Spleen (tissue), 11 donors: ENCODE results near the gene MMP15. TPM values are rescaled to one million over a fixed set of nuclear protein-coding genes. Genes with fewer than 3 reads are reported as not detected.
A peak's percentile ranks its signal among the peaks of the same experiment; 100 is the strongest.

Experiments used
- DNase-seq: peaks from one replicate; pipeline ENCODE4 v3.0.0-alpha.2; 2020
- H3K27ac ChIP-seq, 8 donors: fragments of 200-600 bp; sonication (generic) in 7 of 8; 1 replicate in 4 of 8; 2 replicates in 4 of 8; pipeline versions ENCODE4 v1.5.0 to v1.8.0; 2016 to 2021; ENCODE audit warnings: inconsistent platforms in 4 of 8, mild to moderate bottlenecking in 4 of 8, moderate library complexity in 1 of 8
- H3K27me3 ChIP-seq, 7 donors: fragments of 200-600 bp; sonication (generic) in 6 of 7; replicated peaks in 1 of 7; 1 replicate in 4 of 7; 2 replicates in 3 of 7; pipeline versions ENCODE4 v1.5.0 to v1.8.0; 2016 to 2021; ENCODE audit warnings: inconsistent platforms in 3 of 7, mild to moderate bottlenecking in 1 of 7
- H3K36me3 ChIP-seq, 6 donors: fragments of 200-600 bp; sonication (generic) in 5 of 6; 1 replicate in 4 of 6; 2 replicates in 2 of 6; pipeline versions ENCODE4 v1.5.0 to v1.8.0; 2016 to 2021; ENCODE audit warnings: inconsistent platforms in 2 of 6
- H3K4me1 ChIP-seq, 6 donors: fragments of 200-600 bp; sonication (generic) in 5 of 6; 1 replicate in 3 of 6; 2 replicates in 3 of 6; pipeline versions ENCODE4 v1.5.0 to v1.8.0; 2016 to 2021; ENCODE audit warnings: inconsistent platforms in 3 of 6
- H3K4me3 ChIP-seq, 8 donors: fragments of 200-600 bp; sonication (generic) in 7 of 8; 1 replicate in 4 of 8; 2 replicates in 4 of 8; pipeline versions ENCODE4 v1.5.0 to v1.8.0; 2016 to 2021; ENCODE audit warnings: inconsistent platforms in 4 of 8, mild to moderate bottlenecking in 4 of 8, moderate library complexity in 2 of 8
- H3K9me3 ChIP-seq, 8 donors: fragments of 200-600 bp; sonication (generic) in 7 of 8; 1 replicate in 4 of 8; 2 replicates in 4 of 8; pipeline versions ENCODE4 v1.5.0 to v1.8.0; 2016 to 2021; ENCODE audit warnings: inconsistent platforms in 4 of 8
- POLR2A ChIP-seq, 3 donors: fragments of 450-650 bp; IDR thresholded peaks; one replicate each; pipeline ENCODE4 v1.5.1; 2017; ENCODE audit warnings: antibody characterized with exemption in 3 of 3, mild to moderate bottlenecking in 1 of 3
- POLR2AphosphoS5 ChIP-seq, 3 donors: sonication (generic); formaldehyde crosslinking; IDR thresholded peaks; one replicate each; pipeline ENCODE4 v1.5.1; 2017; ENCODE audit warnings: antibody characterized with exemption in 3 of 3
- WGBS, 5 donors: extraction: QIAGEN DNeasy Blood & Tissue Kit in 3 of 5; methylation state at CpG; one replicate each; pipeline versions ENCODE4 v1.1.5 to v1.1.7; 2013 to 2018; 5-methylcytosine and 5-hydroxymethylcytosine counted together
- intact Hi-C: fragments of 100-400 bp; cut with DNase I; formaldehyde crosslinking; loops from one replicate; pipeline ENCODE4 v1.15.0; 2023; ENCODE audit warnings: low total_unique reads
- polyA plus RNA-seq, 3 donors: library from polyadenylated mRNA; stranded (reverse); fragments of 200-250 nt; gene quantifications; one replicate each; pipeline ENCODE4 v1.2.1, GENCODE V29; 2013
- total RNA-seq, 7 donors: library from RNA; depleted of rRNA in 3 of 7; stranded (reverse); fragments of >200 nt in 3 of 7; fragmentation: NEBNext Ultra II Directional in 4 of 7; extraction: Animal tissue kit (Norgen Biotek cat#: 25700) in 4 of 7; gene quantifications; one replicate each; pipeline versions ENCODE4 v1.1.0 to v1.2.1, GENCODE V29; 2016 to 2021
- TF ChIP-seq, protein P1 (sequence below), 11 experiments: fragments of 200-600 bp in 7 of 11; fragments of 450-650 bp in 4 of 11; sonication (generic) in 4 of 11; IDR thresholded peaks in 8 of 11; conservative IDR thresholded peaks in 3 of 11; 1 replicate in 7 of 11; 2 replicates in 4 of 11; pipeline versions ENCODE4 v1.4.0 to v1.8.0; 2016 to 2021; ENCODE audit warnings: antibody characterized with exemption in 11 of 11, inconsistent platforms in 4 of 11, mild to moderate bottlenecking in 1 of 11
- donor health status: healthy with polysubstance abuse.
- donor health status: DM: no; HTN: no; CAD: no; lungs with moderate emphysema.
- donor health status: DM: no; HTN: no; CAD: no.
- donor health status: Bipolar disorder and iron deficiency.
- donor health status: healthy.
- donor health status: DM: no; HTN: no; CAD: no.
- donor health status: DM: yes; HTN: yes; CAD: no.

The MMP15 gene
- total and polyA plus RNA-seq, 10 donors, result 2.3 to 24.2 (median 14.0) TPM

DNA sequence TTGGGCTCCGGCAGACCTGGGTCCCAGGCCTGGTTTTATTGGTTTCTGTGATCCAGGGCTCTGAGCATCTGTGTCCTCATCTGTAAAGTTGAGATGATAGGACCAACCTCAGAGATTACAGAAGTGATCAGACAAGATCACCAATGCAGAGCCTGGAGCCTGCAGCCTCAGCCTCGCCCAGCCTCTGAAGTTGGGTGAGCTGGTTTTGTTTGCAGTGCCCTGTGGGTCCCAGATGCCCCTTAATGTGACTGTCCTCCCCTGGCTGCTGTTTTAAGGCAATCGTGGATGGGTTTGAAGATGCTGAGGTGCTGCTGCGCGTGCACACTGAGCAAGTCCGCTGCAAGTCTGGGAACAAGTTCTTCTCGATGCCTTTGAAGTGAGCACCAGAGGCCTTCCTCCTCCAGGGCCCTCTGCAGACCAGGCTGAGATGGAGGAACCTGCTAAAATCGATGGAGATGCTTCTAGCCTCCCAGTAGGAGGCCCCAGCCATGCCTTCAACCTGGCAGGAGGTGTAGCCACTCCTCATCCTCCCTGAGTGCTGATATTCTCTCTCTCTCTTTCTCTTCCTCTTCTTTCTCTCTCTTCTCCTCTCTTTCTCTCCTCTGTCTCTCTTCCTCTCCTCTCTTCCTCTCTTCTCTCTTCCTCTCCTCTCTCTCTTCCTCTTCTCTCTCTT, 5.6 kb upstream of the MMP15 start:
- 75 to 86% (median 84%) methylated on average over 7 to 8 of the region's 8 CpGs for WGBS, 5 donors
- Histone ChIP-seq H3K4me3 (no peak overlapping the region), H3K27ac (peak overlapping the region in 3 of 8 donors; percentile 5 to 22 (median 6)), H3K9me3 (no peaks in the 10 kb centered on the region), H3K36me3 (peaks cover 0 to 70% (median 23%) of the 10 kb centered on the region in 6 donors), H3K4me1 (peaks cover 6 to 46% (median 28%) of the 10 kb centered on the region in 6 donors), H3K27me3 (peaks cover 0 to 12% (median 5%) of the 10 kb centered on the region in 7 donors)
- peak; percentile 68 for DNase-seq
- TF ChIP-seq, protein P1, sequence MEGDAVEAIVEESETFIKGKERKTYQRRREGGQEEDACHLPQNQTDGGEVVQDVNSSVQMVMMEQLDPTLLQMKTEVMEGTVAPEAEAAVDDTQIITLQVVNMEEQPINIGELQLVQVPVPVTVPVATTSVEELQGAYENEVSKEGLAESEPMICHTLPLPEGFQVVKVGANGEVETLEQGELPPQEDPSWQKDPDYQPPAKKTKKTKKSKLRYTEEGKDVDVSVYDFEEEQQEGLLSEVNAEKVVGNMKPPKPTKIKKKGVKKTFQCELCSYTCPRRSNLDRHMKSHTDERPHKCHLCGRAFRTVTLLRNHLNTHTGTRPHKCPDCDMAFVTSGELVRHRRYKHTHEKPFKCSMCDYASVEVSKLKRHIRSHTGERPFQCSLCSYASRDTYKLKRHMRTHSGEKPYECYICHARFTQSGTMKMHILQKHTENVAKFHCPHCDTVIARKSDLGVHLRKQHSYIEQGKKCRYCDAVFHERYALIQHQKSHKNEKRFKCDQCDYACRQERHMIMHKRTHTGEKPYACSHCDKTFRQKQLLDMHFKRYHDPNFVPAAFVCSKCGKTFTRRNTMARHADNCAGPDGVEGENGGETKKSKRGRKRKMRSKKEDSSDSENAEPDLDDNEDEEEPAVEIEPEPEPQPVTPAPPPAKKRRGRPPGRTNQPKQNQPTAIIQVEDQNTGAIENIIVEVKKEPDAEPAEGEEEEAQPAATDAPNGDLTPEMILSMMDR (IDR thresholded peaks at IDR 0.05 in 8 of 11, conservative IDR thresholded peaks at IDR 0.05 in 3 of 11), result no peak
- TF ChIP-seq POLR2A (IDR thresholded peaks at IDR 0.05) (no peak), POLR2AphosphoS5 (IDR thresholded peaks at IDR 0.05) (no peak)
- intact Hi-C loops, result loop anchor here (5.0 kb wide), 1 partner anchor 102 kb away; no protein-coding TSS in a partner anchor

DNA sequence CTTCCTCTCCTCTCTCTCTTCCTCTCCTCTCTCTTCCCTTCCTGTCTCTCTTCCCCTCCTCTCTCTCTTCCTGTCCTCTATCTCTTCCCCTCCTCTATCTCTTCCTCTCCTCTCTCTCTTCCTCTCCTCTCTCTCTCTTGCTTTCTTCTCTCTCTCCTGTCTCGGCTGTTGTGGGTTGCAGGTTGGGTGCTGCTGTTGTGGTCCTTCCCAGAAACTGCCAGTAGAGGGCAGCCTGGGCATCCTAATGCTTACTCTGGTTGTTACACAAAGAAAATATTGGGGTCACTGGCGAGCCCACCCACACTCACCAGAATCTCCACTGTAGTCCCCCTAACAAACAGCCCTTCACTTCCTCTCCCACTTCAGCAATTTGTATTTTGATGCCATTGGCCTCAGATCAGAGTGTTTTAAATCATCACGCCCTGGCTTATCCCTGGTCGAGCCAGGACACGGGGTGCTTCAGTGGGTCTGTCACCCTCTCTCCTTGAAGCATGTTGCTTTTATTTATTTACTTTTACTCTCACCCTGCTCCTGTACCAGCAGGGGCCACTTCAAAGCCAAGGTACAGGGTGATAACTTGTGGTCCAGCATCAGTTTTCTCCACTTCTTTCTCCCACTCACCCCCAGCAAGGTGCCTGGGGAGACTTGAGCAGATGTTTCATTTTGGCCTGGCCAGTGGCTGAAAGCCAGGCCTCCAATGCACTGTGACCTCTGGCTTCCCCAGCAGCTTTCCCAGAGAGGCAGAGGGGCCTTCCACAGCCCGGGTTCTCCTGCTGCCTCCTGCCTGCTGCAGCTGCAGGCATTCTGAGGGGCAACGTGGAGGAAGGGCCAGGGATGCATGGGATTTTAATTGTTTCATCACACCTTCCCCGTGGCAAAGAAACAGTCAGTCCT, 4.7 kb upstream of the MMP15 start:
- DNase-seq, result peak; percentile 79
- H3K27ac ChIP-seq, result peak overlapping the region in 1 of 8 donors; percentile 21
- TF ChIP-seq POLR2AphosphoS5 (IDR thresholded peaks at IDR 0.05) (no peak), POLR2A (IDR thresholded peaks at IDR 0.05) (no peak)
- TF ChIP-seq, protein P1 (IDR thresholded peaks at IDR 0.05 in 8 of 11, conservative IDR thresholded peaks at IDR 0.05 in 3 of 11), result peak; percentile 65 to 91 (median 86)
- intact Hi-C loops, result loop anchor here (5.0 kb wide), 1 partner anchor 101 kb away; no protein-coding TSS in a partner anchor
- H3K9me3 ChIP-seq, result no peaks in the 10 kb centered on the region
- peaks cover 0 to 62% (median 23%) of the 10 kb centered on the region in 6 donors for H3K36me3 ChIP-seq
- 58 to 71% (median 62%) methylated on average over 8 of the region's 8 CpGs for WGBS, 5 donors
- H3K4me1 ChIP-seq, result peaks cover 6 to 55% (median 36%) of the 10 kb centered on the region in 6 donors
- H3K27me3 ChIP-seq, result peaks cover 0 to 21% (median 6%) of the 10 kb centered on the region in 7 donors
- H3K4me3 ChIP-seq, result no peak overlapping the region

DNA sequence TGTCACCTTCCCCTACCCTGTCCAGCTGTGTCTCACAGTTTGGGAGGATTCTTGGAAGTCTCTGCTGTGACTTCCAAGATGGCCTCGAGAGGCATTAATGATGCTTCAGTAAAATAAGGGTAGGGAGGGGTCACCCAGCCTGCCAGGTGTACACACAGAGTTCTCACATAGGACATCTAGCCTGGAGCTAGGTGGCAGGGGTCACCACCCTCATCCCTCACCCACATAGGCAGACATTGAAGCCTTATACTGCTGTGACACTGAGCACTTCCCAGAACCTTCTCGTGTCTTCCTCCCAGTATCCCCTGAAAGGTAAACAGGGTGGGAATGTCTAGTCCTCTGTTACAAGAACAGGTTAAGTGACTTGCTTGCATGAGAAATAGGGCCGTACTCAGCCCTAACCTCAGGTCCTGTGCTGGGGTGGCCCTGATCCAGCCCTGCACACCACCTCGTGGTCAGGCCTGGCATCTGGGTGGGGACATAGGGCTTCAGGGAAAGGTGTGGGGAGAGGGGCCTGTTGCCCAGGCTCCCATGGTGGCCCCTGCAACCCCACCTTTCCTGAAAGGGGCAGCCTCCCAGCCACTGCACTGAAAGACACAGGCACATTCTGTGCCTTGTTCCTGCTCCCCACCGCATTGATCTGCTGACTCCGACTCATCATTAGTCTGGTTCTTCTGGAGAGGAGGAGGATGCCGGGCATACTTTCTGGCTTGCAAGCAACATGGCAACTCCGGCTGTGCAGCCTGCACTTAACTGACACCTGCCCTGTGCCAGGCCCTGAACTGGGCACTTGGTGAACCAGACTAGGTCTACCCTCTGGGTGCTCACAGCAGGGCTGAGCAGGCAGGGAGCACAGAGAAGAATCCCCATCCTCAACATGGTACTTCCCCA, 3.6 kb upstream of the MMP15 start:
- Histone ChIP-seq H3K9me3 (no peaks in the 10 kb centered on the region), H3K36me3 (peaks cover 0 to 51% (median 22%) of the 10 kb centered on the region in 6 donors), H3K27ac (no peak overlapping the region), H3K27me3 (peaks cover 0 to 31% (median 15%) of the 10 kb centered on the region in 7 donors), H3K4me1 (peaks cover 9 to 65% (median 46%) of the 10 kb centered on the region in 6 donors), H3K4me3 (no peak overlapping the region)
- TF ChIP-seq POLR2A (IDR thresholded peaks at IDR 0.05) (no peak), POLR2AphosphoS5 (IDR thresholded peaks at IDR 0.05) (no peak)
- TF ChIP-seq, protein P1 (IDR thresholded peaks at IDR 0.05 in 8 of 11, conservative IDR thresholded peaks at IDR 0.05 in 3 of 11), result no peak
- peak; percentile 54 for DNase-seq
- intact Hi-C loops, result loop anchor here (5.0 kb wide), 1 partner anchor 100 kb away; no protein-coding TSS in a partner anchor
- whole genome bisulfite sequencing, 5 donors, result 71 to 91% (median 88%) methylated on average over 7 to 8 of the region's 8 CpGs
